ENCODE results near the gene CHMP3. TPM values are rescaled to one million over a fixed set of nuclear protein-coding genes. Genes with fewer than 3 reads are reported as not detected.

CHMP3 gene
- total and polyA plus RNA-seq, 2 of the 8 experiments (the other 6 are each of a cell fraction or from before 2014, with no cell fraction given), result 11.7 to 21.9 TPM

- DNase-seq (ENCODE audit: low read depth in 1 of 2, low spot score in 2 of 2), result no peak
- Histone ChIP-seq H3K79me1 (ENCODE audit: low read depth, low read length) (no peaks in the 10 kb centered on the region), H4K8ac (ENCODE audit: extremely low read depth, insufficient read depth, low read length) (no peak overlapping the region), H4K20me1 (replicated peaks in 1 of 2; ENCODE audit: control insufficient read depth in 1 of 2, insufficient read depth in 2 of 2, low read length in 2 of 2) (no peaks in the 10 kb centered on the region), H2BK12ac (ENCODE audit: low read depth, low read length) (no peak overlapping the region), H3K9ac (replicated peaks in 1 of 4; ENCODE audit: extremely low read depth in 1 of 4, low read depth in 3 of 4, low read length in 3 of 4) (no peak overlapping the region), H4K5ac (ENCODE audit: insufficient read length, low read depth, low read length) (no peak overlapping the region), H3K36me3 (ENCODE audit: control insufficient read depth in 2 of 4, insufficient read depth in 4 of 4, low read length in 3 of 4) (peaks cover 0 to 9% (median 2%) of the 10 kb centered on the region in 4 experiments; a peak in 2 of 8 replicates), H3K4me3 (ENCODE audit: extremely low read depth in 1 of 4, insufficient read depth in 2 of 4, low read depth in 3 of 4, low read length in 4 of 4) (no peak overlapping the region), H3K27ac (ENCODE audit: low read depth, low read length) (no peak overlapping the region), H2BK5ac (ENCODE audit: low read depth, low read length) (no peak overlapping the region), H3K14ac (ENCODE audit: insufficient read length) (no peak overlapping the region), H3K27me3 (replicated peaks in 1 of 4; ENCODE audit: control insufficient read depth in 3 of 4, extremely low read depth in 1 of 4, insufficient read depth in 3 of 4, low read length in 3 of 4) (no peaks in the 10 kb centered on the region), H3K4me2 (ENCODE audit: insufficient read depth in 1 of 2, low read depth in 2 of 2, low read length in 2 of 2) (no peak overlapping the region), H3K4me1 (replicated peaks in 1 of 4; ENCODE audit: control insufficient read depth in 3 of 4, insufficient read depth in 4 of 4, low read length in 3 of 4) (no peaks in the 10 kb centered on the region), H3K56ac (replicated peaks; ENCODE audit: insufficient read length, low read depth, low read length) (no peak overlapping the region), H3K4ac (replicated peaks; ENCODE audit: insufficient read length, low read depth, low read length) (no peak overlapping the region), H3K18ac (ENCODE audit: extremely low read depth, low read length) (no peak overlapping the region), H2BK15ac (ENCODE audit: low read length) (no peak overlapping the region), H4K91ac (replicated peaks; ENCODE audit: insufficient read length, low read length) (no peak overlapping the region), H3K79me2 (ENCODE audit: control insufficient read depth in 1 of 2, insufficient read depth in 2 of 2, low read length in 2 of 2) (no peaks in the 10 kb centered on the region), H2BK120ac (replicated peaks; ENCODE audit: low read depth, low read length) (no peak overlapping the region), H2AFZ (ENCODE audit: low read length) (no peak overlapping the region), H3K23ac (ENCODE audit: insufficient read length) (no peak overlapping the region), H3K23me2 (ENCODE audit: low read depth, low read length) (no peaks in the 10 kb centered on the region), H2BK20ac (ENCODE audit: low read length) (no peak overlapping the region), H2AK5ac (ENCODE audit: low read depth, low read length) (no peak overlapping the region), H3K9me3 (ENCODE audit: insufficient read depth in 2 of 2, low read depth in 1 of 2, low read length in 1 of 2) (no peaks in the 10 kb centered on the region)
- 92% methylated on average over 4 of the region's 4 CpGs; no CpG with 5 or more reads in 1 of the 2 experiments for WGBS, 2 experiments (ENCODE audit: extremely low coverage in 1 of 2, insufficient coverage in 1 of 2, insufficient read length in 1 of 2, insufficient replicate concordance in 2 of 2, low coverage in 1 of 2, low lambda C conversion rate in 2 of 2, missing lambda C conversion rate in 1 of 2)
- CTCF ChIA-PET (ENCODE audit: partially characterized antibody), result no interaction called here
- POLR2A ChIA-PET (ENCODE audit: partially characterized antibody), result no interaction called here
- TF ChIP-seq CBX5 (IDR thresholded peaks at IDR 0.05; ENCODE audit: low read depth, low read length) (no peak), TCF12 (IDR thresholded peaks at IDR 0.05; ENCODE audit: low read depth, low read length) (no peak), NRF1 (IDR thresholded peaks at IDR 0.05; ENCODE audit: low read depth, low read length) (no peak), GABPA (IDR thresholded peaks at IDR 0.05; ENCODE audit: borderline replicate concordance, insufficient read depth, low read length) (no peak)
- no peak for FAIRE-seq
Measured at GRCh38 chr2:86512034-86512433, 51.2 kb downstream of the CHMP3 start.

Data from H1 (cell line).